DND-41 (cell line): Measurements from ENCODE around the gene LTN1.

Experiments used
- EZH2 ChIP-seq: IDR thresholded peaks from 3 replicates; pipeline ENCODE4 v1.6.1; 2012; ENCODE audit warnings: borderline replicate concordance, low read depth, mild to moderate bottlenecking, moderate library complexity, low read length, inconsistent platforms; ENCODE audit not compliant: severe bottlenecking
- TF ChIP-seq, protein P1 (sequence below): IDR thresholded peaks from 2 replicates; pipeline ENCODE4 v1.5.1; 2012; ENCODE audit warnings: borderline replicate concordance, low read length, moderate library complexity, mild to moderate bottlenecking; ENCODE audit not compliant: poor library complexity, severe bottlenecking; ENCODE audit errors: extremely low read depth

DNA sequence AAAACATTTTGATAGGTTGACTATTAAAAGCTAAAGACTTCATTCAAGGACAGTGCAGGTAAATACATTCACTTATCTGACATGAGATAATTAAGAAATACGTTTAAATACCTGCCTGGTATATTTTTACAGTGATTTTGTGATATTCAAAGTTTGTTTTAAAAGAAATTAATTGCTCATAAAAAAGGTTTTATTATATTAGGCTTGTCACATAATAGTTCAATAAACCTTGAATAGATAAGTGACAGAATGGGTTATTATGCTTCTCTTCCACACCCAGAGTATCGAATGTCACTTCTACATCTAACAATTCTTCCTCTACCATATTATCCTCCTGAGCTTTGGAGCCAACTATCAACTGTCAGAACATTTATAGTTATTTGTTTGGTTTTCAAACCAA, 60.0 kb downstream of the LTN1 start:
- TF ChIP-seq, protein P1, sequence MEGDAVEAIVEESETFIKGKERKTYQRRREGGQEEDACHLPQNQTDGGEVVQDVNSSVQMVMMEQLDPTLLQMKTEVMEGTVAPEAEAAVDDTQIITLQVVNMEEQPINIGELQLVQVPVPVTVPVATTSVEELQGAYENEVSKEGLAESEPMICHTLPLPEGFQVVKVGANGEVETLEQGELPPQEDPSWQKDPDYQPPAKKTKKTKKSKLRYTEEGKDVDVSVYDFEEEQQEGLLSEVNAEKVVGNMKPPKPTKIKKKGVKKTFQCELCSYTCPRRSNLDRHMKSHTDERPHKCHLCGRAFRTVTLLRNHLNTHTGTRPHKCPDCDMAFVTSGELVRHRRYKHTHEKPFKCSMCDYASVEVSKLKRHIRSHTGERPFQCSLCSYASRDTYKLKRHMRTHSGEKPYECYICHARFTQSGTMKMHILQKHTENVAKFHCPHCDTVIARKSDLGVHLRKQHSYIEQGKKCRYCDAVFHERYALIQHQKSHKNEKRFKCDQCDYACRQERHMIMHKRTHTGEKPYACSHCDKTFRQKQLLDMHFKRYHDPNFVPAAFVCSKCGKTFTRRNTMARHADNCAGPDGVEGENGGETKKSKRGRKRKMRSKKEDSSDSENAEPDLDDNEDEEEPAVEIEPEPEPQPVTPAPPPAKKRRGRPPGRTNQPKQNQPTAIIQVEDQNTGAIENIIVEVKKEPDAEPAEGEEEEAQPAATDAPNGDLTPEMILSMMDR: no peak
- no peak for TF ChIP-seq EZH2
